CD4-positive, alpha-beta T cell treated with Interferon gamma for 1 hour (primary cell): ENCODE measurements around the gene UBE3B.
"Not testable (repeated sequence)": the region's sequence is repeated elsewhere in the genome, so short reads cannot be mapped to it uniquely, and the experiment has no call there.

Experiments used
- DNase-seq: peaks from one replicate; pipeline ENCODE4 v3.0.0-alpha.2; 2020

The UBE3B gene

GRCh38 chr12:109451400-109451799 lies 26.0 kb upstream of the UBE3B start:
- no peak for DNase-seq

GRCh38 chr12:109452489-109452888 lies 24.9 kb upstream of the UBE3B start:
- no peak for DNase-seq

GRCh38 chr12:109455706-109456105 lies 21.7 kb upstream of the UBE3B start:
- no peak for DNase-seq

- DNase-seq: no peak
Measured at GRCh38 chr12:109458086-109458485, 19.3 kb upstream of the UBE3B start.

GRCh38 chr12:109458771-109459208 lies 18.6 kb upstream of the UBE3B start:
- no peak for DNase-seq

- no peak for DNase-seq
Measured at GRCh38 chr12:109459247-109459646, 18.2 kb upstream of the UBE3B start.

GRCh38 chr12:109460538-109460937 lies 16.9 kb upstream of the UBE3B start:
- DNase-seq: no peak

- peak; percentile 33 for DNase-seq
Measured at GRCh38 chr12:109461049-109461845, 16.2 kb upstream of the UBE3B start.

GRCh38 chr12:109461846-109462756 lies 15.3 kb upstream of the UBE3B start:
- DNase-seq: no peak

- DNase-seq: no peak
Measured at GRCh38 chr12:109462868-109463692, 14.4 kb upstream of the UBE3B start.

- DNase-seq: no peak
Measured at GRCh38 chr12:109463756-109464155, 13.7 kb upstream of the UBE3B start.

- no peak for DNase-seq
Measured at GRCh38 chr12:109464642-109465351, 12.6 kb upstream of the UBE3B start.

GRCh38 chr12:109466305-109466704 lies 11.1 kb upstream of the UBE3B start:
- DNase-seq: no peak

- no peak for DNase-seq
Measured at GRCh38 chr12:109466821-109467220, 10.6 kb upstream of the UBE3B start.

- no peak for DNase-seq
Measured at GRCh38 chr12:109467978-109468676, 9.3 kb upstream of the UBE3B start.

GRCh38 chr12:109469517-109469916 lies 7.9 kb upstream of the UBE3B start:
- no peak for DNase-seq

- no peak for DNase-seq
Measured at GRCh38 chr12:109473006-109473405, 4.4 kb upstream of the UBE3B start.

- not testable (repeated sequence) for DNase-seq
Measured at GRCh38 chr12:109473526-109474270, 3.7 kb upstream of the UBE3B start.

- no peak for DNase-seq
Measured at GRCh38 chr12:109475121-109475520, 2.3 kb upstream of the UBE3B start.

GRCh38 chr12:109475993-109476806 lies 1.2 kb upstream of the UBE3B start:
- DNase-seq: no peak
